ENCODE measurements around the gene FAM107A. TPM values are rescaled to one million over a fixed set of nuclear protein-coding genes. Genes with fewer than 3 reads are reported as not detected.

The FAM107A gene
- total RNA-seq, 1 experiment from 2014 or later = not detected

DNA sequence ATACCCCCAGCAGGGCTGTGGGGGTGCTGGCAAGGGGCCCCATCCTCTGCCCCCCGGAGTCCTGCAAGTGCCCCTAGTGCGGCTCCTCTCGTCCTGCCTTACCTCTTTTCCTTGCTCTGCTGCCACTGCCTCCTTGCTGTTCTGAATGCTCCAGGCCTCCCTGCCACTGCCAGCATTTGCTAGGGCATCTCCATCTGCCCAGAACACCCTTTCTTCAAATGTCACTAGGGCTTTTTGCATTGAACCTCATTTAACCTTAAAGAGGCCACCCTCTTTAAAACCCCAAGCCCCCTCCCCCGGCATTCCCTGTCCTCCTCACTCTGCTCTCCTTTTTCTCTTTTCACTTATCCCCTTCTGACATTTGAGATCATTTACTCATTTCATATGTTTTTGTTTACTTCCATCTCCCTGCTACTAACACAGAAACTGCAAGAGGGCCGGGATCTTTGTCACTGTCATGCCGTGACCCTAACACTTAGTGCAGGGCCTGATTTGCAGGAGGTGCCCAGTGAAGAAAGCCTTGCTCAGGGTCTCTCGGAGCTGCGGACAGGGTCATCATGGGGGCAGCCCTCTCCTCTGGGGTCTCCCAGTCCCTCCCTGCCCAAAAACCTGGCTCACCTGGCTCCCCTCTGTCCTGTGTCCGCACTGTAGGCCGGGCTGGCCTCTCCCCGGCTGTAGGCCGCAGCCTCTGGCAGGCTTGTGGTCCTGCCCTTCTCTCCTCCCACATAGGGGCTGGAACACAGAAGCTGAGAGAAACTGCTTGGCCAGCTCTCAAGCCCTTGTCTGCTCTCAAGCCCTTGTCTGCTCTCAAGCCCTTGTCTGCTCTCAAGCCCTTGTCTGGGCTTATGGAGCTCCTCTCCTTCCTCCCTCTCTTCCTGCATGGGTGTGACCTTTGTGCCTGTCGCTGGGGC, 40.4 kb downstream of the FAM107A start, which contains the start of gene ACOX2:
ACOX2 (minus strand) TSS at position 690 of the 911 bp plus-strand sequence. CDS start 2,084 bp downstream, outside the sequence.
- ATAC-seq = no peak
- POLR2A ChIA-PET = no interaction called here
- CTCF ChIA-PET = interaction anchor here (1.2 kb wide), 1 partner anchor 231 kb away, joined by 3 read pairs; the partner anchor contains the start of genes HTD2 and RPP14
- RAD21 ChIA-PET (ENCODE audit: low non-redundant PET in 1 of 2, low total read pairs in 2 of 2, uncharacterized antibody in 2 of 2, unreplicated experiment in 2 of 2) = no interaction called here
- Histone ChIP-seq H3K9me2 (ENCODE audit: insufficient read depth) (no peaks in the 10 kb centered on the region), H3K36me3 (ENCODE audit: control insufficient read depth in 1 of 2, insufficient read depth in 2 of 2, low read length in 2 of 2) (no peaks in the 10 kb centered on the region), H2AFZ (ENCODE audit: low read depth, low read length, poor library complexity, severe bottlenecking) (no peak within 1 kb of the TSS), H3K4me1 (ENCODE audit: control insufficient read depth in 1 of 2, insufficient read depth in 2 of 2, low read length in 2 of 2) (peaks cover 2 to 14% of the 10 kb centered on the region in 2 experiments; a peak in 2 of 4 replicates), H3K4me2 (ENCODE audit: low read length) (no peak within 1 kb of the TSS), H3K4me3 (replicated peaks in 1 of 2; ENCODE audit: low read depth in 1 of 2, low read length in 2 of 2) (no peak within 1 kb of the TSS), H3K79me2 (ENCODE audit: insufficient read depth, low read length) (no peaks in the 10 kb centered on the region), H3K9me3 (ENCODE audit: control insufficient read depth in 1 of 2, insufficient read depth in 1 of 2, low read depth in 1 of 2, low read length in 2 of 2) (no peaks in the 10 kb centered on the region), H3K27me3 (ENCODE audit: insufficient read depth, low read length) (no peaks in the 10 kb centered on the region; the same call in 1 of the 2 replicates), H4K20me1 (ENCODE audit: insufficient read depth) (no peaks in the 10 kb centered on the region), H3K27ac (ENCODE audit: low read depth, low read length) (no peak within 1 kb of the TSS), H3K9ac (ENCODE audit: low read length) (no peak within 1 kb of the TSS)
- BruUV-seq (replicated peaks) = no TSS peak
- no peak for DNase-seq (ENCODE audit: low read depth, low spot score)
- no peak for TF ChIP-seq SP1 (IDR thresholded peaks at IDR 0.05; ENCODE audit: low read depth)
- TF ChIP-seq JUND (IDR thresholded peaks at IDR 0.05) = no peak
- TF ChIP-seq, protein P1, sequence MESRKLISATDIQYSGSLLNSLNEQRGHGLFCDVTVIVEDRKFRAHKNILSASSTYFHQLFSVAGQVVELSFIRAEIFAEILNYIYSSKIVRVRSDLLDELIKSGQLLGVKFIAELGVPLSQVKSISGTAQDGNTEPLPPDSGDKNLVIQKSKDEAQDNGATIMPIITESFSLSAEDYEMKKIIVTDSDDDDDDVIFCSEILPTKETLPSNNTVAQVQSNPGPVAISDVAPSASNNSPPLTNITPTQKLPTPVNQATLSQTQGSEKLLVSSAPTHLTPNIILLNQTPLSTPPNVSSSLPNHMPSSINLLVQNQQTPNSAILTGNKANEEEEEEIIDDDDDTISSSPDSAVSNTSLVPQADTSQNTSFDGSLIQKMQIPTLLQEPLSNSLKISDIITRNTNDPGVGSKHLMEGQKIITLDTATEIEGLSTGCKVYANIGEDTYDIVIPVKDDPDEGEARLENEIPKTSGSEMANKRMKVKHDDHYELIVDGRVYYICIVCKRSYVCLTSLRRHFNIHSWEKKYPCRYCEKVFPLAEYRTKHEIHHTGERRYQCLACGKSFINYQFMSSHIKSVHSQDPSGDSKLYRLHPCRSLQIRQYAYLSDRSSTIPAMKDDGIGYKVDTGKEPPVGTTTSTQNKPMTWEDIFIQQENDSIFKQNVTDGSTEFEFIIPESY (IDR thresholded peaks at IDR 0.05; ENCODE audit: extremely low read depth, insufficient replicate concordance, low read length) = no peak
- TF ChIP-seq SIN3A (IDR thresholded peaks at IDR 0.05; ENCODE audit: low read depth) = no peak
- no peak for TF ChIP-seq EZH2 (IDR thresholded peaks at IDR 0.05)
- TF ChIP-seq, protein P2, sequence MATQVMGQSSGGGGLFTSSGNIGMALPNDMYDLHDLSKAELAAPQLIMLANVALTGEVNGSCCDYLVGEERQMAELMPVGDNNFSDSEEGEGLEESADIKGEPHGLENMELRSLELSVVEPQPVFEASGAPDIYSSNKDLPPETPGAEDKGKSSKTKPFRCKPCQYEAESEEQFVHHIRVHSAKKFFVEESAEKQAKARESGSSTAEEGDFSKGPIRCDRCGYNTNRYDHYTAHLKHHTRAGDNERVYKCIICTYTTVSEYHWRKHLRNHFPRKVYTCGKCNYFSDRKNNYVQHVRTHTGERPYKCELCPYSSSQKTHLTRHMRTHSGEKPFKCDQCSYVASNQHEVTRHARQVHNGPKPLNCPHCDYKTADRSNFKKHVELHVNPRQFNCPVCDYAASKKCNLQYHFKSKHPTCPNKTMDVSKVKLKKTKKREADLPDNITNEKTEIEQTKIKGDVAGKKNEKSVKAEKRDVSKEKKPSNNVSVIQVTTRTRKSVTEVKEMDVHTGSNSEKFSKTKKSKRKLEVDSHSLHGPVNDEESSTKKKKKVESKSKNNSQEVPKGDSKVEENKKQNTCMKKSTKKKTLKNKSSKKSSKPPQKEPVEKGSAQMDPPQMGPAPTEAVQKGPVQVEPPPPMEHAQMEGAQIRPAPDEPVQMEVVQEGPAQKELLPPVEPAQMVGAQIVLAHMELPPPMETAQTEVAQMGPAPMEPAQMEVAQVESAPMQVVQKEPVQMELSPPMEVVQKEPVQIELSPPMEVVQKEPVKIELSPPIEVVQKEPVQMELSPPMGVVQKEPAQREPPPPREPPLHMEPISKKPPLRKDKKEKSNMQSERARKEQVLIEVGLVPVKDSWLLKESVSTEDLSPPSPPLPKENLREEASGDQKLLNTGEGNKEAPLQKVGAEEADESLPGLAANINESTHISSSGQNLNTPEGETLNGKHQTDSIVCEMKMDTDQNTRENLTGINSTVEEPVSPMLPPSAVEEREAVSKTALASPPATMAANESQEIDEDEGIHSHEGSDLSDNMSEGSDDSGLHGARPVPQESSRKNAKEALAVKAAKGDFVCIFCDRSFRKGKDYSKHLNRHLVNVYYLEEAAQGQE (IDR thresholded peaks at IDR 0.05; ENCODE audit: low read depth) = no peak
- TF ChIP-seq, protein P3, sequence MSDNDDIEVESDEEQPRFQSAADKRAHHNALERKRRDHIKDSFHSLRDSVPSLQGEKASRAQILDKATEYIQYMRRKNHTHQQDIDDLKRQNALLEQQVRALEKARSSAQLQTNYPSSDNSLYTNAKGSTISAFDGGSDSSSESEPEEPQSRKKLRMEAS (IDR thresholded peaks at IDR 0.05) = no peak
- TF ChIP-seq FOSL1 (IDR thresholded peaks at IDR 0.05; ENCODE audit: low read depth) = no peak
- no peak for TF ChIP-seq ZFX (IDR thresholded peaks at IDR 0.05)
- no peak for TF ChIP-seq CEBPB (IDR thresholded peaks at IDR 0.05; ENCODE audit: low read depth)
- TF ChIP-seq CBX3 (IDR thresholded peaks at IDR 0.05; ENCODE audit: low read depth) = no peak
- TF ChIP-seq POLR2AphosphoS5 (IDR thresholded peaks at IDR 0.05; ENCODE audit: low read depth, low read length) = no peak
- TF ChIP-seq, protein P4, sequence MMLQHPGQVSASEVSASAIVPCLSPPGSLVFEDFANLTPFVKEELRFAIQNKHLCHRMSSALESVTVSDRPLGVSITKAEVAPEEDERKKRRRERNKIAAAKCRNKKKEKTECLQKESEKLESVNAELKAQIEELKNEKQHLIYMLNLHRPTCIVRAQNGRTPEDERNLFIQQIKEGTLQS (IDR thresholded peaks at IDR 0.05) = no peak
- TF ChIP-seq RAD21 (IDR thresholded peaks at IDR 0.05; ENCODE audit: low read depth) = no peak
- no peak for TF ChIP-seq POLR2A (IDR thresholded peaks at IDR 0.05; ENCODE audit: borderline replicate concordance, extremely low read depth, insufficient read depth, insufficient read length)
- TF ChIP-seq TCF7L2 (IDR thresholded peaks at IDR 0.05; ENCODE audit: borderline replicate concordance, extremely low read depth, insufficient read depth, insufficient read length) = no peak
- no peak for TF ChIP-seq ZNF274 (IDR thresholded peaks at IDR 0.05; ENCODE audit: low read depth, low read length)
- intact Hi-C loops (cut with micrococcal nuclease) = no loop called here
